ENCODE results near the gene UROS. TPM values are rescaled to one million over a fixed set of nuclear protein-coding genes. Genes with fewer than 3 reads are reported as not detected.

The UROS gene
- total and polyA plus RNA-seq, 9 donors: 18.5 to 82.5 (median 28.6) TPM

DNA sequence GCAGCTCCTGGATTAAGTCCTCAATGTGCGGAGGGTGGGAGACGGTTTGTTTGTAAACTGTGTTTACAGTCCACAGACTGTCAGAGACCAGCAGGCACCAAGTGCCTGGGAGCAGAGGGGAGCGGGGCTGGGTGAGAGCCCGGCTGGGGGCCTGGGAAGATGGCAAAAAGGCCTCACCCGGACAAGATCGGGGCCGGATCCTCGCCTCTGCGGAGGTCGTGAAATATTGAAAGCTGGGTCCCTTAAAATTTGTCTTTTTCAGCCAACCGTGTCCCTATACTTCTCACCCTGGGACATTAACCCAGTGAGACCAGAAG lies 50.2 kb downstream of the UROS start:
- Histone ChIP-seq H3K9me3 (no peaks in the 10 kb centered on the region), H3K27me3 (no peaks in the 10 kb centered on the region), H3K4me1 (ENCODE audit: insufficient read depth) (peaks cover 3% of the 10 kb centered on the region), H3K27ac (no peak overlapping the region), H3K4me3 (no peak overlapping the region), H3K36me3 (no peaks in the 10 kb centered on the region)
- WGBS, 3 donors: 86 to 93% (median 91%) methylated on average over 11 of the region's 11 CpGs
- no peak for DNase-seq
- intact Hi-C loops (cut with DNase I): no loop called here
- TF ChIP-seq, protein P1, sequence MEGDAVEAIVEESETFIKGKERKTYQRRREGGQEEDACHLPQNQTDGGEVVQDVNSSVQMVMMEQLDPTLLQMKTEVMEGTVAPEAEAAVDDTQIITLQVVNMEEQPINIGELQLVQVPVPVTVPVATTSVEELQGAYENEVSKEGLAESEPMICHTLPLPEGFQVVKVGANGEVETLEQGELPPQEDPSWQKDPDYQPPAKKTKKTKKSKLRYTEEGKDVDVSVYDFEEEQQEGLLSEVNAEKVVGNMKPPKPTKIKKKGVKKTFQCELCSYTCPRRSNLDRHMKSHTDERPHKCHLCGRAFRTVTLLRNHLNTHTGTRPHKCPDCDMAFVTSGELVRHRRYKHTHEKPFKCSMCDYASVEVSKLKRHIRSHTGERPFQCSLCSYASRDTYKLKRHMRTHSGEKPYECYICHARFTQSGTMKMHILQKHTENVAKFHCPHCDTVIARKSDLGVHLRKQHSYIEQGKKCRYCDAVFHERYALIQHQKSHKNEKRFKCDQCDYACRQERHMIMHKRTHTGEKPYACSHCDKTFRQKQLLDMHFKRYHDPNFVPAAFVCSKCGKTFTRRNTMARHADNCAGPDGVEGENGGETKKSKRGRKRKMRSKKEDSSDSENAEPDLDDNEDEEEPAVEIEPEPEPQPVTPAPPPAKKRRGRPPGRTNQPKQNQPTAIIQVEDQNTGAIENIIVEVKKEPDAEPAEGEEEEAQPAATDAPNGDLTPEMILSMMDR (IDR thresholded peaks at IDR 0.05): no peak
- TF ChIP-seq POLR2A (IDR thresholded peaks at IDR 0.05): no peak
- no peak for TF ChIP-seq EP300 (IDR thresholded peaks at IDR 0.05)

DNA sequence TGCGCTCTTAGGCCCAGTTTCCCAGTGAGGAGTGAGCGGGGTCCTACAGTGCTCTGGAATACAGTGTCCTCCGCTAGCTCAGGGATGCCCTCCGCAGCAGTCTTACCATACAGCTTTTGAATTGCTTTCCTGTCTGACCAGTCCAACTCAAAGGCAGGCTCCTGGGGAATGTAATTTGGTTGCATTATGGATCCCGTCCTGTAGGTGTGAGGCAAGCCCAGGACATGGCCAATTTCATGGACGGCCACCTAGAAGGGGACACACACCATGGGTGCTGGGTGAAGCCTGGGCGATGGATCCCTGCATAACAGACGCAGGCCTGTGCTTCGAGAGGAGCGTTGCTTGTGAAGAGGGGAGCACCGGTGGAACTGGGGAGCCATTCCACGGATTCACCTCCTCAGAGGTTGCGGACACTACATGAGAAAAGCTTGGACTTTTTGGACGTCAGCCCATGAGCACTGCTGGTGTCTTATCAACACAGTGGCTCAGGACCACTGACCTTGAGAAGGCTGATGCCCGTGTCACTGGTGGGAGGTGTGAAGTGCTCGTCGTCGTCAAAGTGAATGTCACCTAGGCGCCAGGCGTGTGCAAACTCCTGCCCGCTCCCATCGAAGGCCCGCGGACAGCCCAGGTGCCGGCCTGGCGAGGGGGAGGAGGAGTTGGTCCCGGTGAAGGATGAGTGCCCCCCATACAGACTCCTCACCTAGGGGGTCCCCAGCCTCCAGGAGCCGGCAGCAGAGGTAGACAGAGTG lies 50.8 kb downstream of the UROS start:
- intact Hi-C loops (cut with DNase I): no loop called here
- peaks cover 3% of the 10 kb centered on the region for H3K4me1 ChIP-seq (ENCODE audit: insufficient read depth)
- 88 to 94% (median 90%) methylated on average over 28 of the region's 28 CpGs for WGBS, 3 donors
- no peak overlapping the region for H3K4me3 ChIP-seq
- H3K36me3 ChIP-seq: no peaks in the 10 kb centered on the region
- no peak for DNase-seq
- no peaks in the 10 kb centered on the region for H3K9me3 ChIP-seq
- TF ChIP-seq EP300 (IDR thresholded peaks at IDR 0.05) (no peak), POLR2A (IDR thresholded peaks at IDR 0.05) (no peak)
- TF ChIP-seq, protein P1 (IDR thresholded peaks at IDR 0.05): no peak
- H3K27me3 ChIP-seq: no peaks in the 10 kb centered on the region
- no peak overlapping the region for H3K27ac ChIP-seq

DNA sequence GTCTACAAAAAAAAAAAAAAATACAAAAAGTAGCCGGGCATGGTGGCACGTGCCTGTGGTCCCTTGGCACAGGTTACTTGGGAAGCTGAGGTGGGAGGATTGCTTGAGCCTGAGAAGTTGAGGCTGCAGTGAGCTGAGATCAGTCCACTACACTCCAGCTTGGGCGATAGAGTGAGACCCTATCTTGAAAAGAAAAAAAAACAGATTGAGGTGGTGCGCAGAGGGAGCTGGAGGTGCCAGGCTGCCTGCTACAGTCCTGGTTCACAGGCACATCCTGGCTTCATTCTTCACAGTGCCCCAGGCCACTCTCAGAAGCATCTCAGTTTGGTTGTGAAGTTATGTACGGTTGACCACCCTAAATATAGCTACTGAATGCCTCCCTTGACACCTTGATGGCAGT lies 52.2 kb downstream of the UROS start:
- no peak overlapping the region for H3K27ac ChIP-seq
- H3K9me3 ChIP-seq: no peaks in the 10 kb centered on the region
- peaks cover 3% of the 10 kb centered on the region for H3K4me1 ChIP-seq (ENCODE audit: insufficient read depth)
- 90 to 92% (median 90%) methylated on average over 5 of the region's 5 CpGs for WGBS, 3 donors
- intact Hi-C loops (cut with DNase I): no loop called here
- TF ChIP-seq POLR2A (IDR thresholded peaks at IDR 0.05) (no peak), EP300 (IDR thresholded peaks at IDR 0.05) (no peak)
- TF ChIP-seq, protein P1 (IDR thresholded peaks at IDR 0.05): no peak
- H3K36me3 ChIP-seq: no peaks in the 10 kb centered on the region
- H3K4me3 ChIP-seq: no peak overlapping the region
- no peaks in the 10 kb centered on the region for H3K27me3 ChIP-seq
- DNase-seq: no peak

DNA sequence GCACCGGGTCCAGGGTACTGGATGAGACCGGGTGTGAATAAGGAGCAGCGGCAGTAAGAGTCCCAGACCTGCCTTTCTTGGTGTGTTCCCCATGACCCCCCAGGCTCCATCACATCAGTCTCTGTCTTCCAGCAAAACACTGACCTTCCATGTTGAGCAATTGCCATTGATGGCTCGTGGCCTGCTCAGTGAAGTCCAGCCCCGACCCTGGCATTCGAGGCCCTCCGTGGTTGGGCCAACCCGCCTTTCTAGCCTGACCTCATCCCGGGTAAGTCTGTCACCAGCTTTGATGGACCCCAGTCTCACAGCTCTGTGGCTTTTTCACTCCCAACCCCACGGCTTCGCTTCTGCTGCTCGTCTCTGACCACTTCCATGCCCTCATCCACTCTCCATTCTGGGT lies 53.9 kb downstream of the UROS start:
- Histone ChIP-seq H3K36me3 (no peaks in the 10 kb centered on the region), H3K4me1 (ENCODE audit: insufficient read depth) (peaks cover 3% of the 10 kb centered on the region), H3K9me3 (no peaks in the 10 kb centered on the region), H3K4me3 (no peak overlapping the region), H3K27me3 (no peaks in the 10 kb centered on the region), H3K27ac (no peak overlapping the region)
- no peak for DNase-seq
- no peak for TF ChIP-seq POLR2A (IDR thresholded peaks at IDR 0.05)
- no peak for TF ChIP-seq EP300 (IDR thresholded peaks at IDR 0.05)
- TF ChIP-seq, protein P1 (IDR thresholded peaks at IDR 0.05): no peak
- WGBS, 3 donors: 88 to 92% (median 90%) methylated on average over 12 of the region's 12 CpGs
- intact Hi-C loops (cut with DNase I): no loop called here
